Chondrocyte (in vitro differentiated cells): ENCODE results near the gene SPAG6. TPM values are rescaled to one million over a fixed set of nuclear protein-coding genes. Genes with fewer than 3 reads are reported as not detected.

Source experiments
- DNase-seq: peaks from one replicate; pipeline ENCODE4 v3.0.0; 2021; ENCODE audit warnings: mixed read lengths, low spot score
- H3K27ac Mint-ChIP-seq: one replicate; pipeline ENCODE4 v1.8.0; 2021; ENCODE audit warnings: mild to moderate bottlenecking, moderate library complexity, mixed read lengths; ENCODE audit not compliant: unreplicated experiment
- H3K27me3 Mint-ChIP-seq: 2 replicates; pipeline ENCODE4 v1.8.0; 2021; ENCODE audit warnings: low read depth, mixed read lengths
- H3K36me3 Mint-ChIP-seq: 2 replicates; pipeline ENCODE4 v1.8.0; 2021; ENCODE audit warnings: low read depth, mixed read lengths
- H3K4me1 Mint-ChIP-seq: 2 replicates; pipeline ENCODE4 v1.8.0; 2021; ENCODE audit warnings: low read depth, mild to moderate bottlenecking, mixed read lengths
- H3K4me3 Mint-ChIP-seq: one replicate; pipeline ENCODE4 v1.8.0; 2021; ENCODE audit warnings: mild to moderate bottlenecking, moderate library complexity, mixed read lengths; ENCODE audit not compliant: unreplicated experiment
- H3K9me3 Mint-ChIP-seq: 2 replicates; pipeline ENCODE4 v1.8.0; 2021; ENCODE audit warnings: low read depth, mixed read lengths
- total RNA-seq: library from RNA; stranded (reverse); gene quantifications from 3 replicates; pipeline ENCODE4 v1.2.1, GENCODE V29; 2021
- TF ChIP-seq, protein P1 (sequence below): fragments of 200-600 bp; sonication (generic); IDR thresholded peaks from 2 replicates; pipeline ENCODE4 v1.5.0; 2021; ENCODE audit warnings: antibody characterized with exemption, mild to moderate bottlenecking, moderate library complexity

Gene SPAG6
- total RNA-seq, 1 donor from 2014 or later = not detected

- H3K36me3 Mint-ChIP-seq = no peaks in the 10 kb centered on the region
Observed at GRCh38 chr10:22427890-22428571, 82.7 kb downstream of the SPAG6 start.

DNA sequence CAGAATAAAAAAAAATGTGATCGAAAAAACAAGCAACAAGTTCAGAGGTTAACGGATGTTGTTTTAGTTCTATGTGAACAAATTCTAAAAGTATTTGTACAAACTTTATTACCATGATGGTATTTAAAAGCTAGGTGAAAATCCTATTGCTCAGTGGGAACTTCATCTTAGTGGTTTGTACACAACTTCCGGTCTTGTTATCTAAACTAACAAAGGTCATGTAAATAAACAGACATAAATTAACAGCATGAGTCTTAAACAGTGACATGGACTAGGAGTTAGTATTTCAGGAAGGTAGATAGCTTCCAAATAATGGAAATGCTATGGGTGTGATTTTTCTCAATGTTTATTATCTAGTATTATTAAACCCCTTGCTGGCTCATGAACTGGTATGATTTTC lies 83.8 kb downstream of the SPAG6 start:
- Mint-ChIP-seq H3K4me1 (peaks cover 46% of the 10 kb centered on the region), H3K9me3 (no peaks in the 10 kb centered on the region), H3K27ac (peak overlapping the region; percentile 64), H3K27me3 (no peaks in the 10 kb centered on the region), H3K36me3 (no peaks in the 10 kb centered on the region), H3K4me3 (no peak overlapping the region)
- DNase-seq = no peak
- TF ChIP-seq, protein P1, sequence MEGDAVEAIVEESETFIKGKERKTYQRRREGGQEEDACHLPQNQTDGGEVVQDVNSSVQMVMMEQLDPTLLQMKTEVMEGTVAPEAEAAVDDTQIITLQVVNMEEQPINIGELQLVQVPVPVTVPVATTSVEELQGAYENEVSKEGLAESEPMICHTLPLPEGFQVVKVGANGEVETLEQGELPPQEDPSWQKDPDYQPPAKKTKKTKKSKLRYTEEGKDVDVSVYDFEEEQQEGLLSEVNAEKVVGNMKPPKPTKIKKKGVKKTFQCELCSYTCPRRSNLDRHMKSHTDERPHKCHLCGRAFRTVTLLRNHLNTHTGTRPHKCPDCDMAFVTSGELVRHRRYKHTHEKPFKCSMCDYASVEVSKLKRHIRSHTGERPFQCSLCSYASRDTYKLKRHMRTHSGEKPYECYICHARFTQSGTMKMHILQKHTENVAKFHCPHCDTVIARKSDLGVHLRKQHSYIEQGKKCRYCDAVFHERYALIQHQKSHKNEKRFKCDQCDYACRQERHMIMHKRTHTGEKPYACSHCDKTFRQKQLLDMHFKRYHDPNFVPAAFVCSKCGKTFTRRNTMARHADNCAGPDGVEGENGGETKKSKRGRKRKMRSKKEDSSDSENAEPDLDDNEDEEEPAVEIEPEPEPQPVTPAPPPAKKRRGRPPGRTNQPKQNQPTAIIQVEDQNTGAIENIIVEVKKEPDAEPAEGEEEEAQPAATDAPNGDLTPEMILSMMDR = no peak

More at GRCh38 chr10:22427890-22428571, 82.7 kb downstream of the SPAG6 start:
- H3K4me3 Mint-ChIP-seq = peak overlapping the region; percentile 19
- DNase-seq = no peak
- no peaks in the 10 kb centered on the region for H3K9me3 Mint-ChIP-seq
- no peak overlapping the region for H3K27ac Mint-ChIP-seq
- H3K4me1 Mint-ChIP-seq = peaks cover 36% of the 10 kb centered on the region
- TF ChIP-seq, protein P1 = no peak
- no peaks in the 10 kb centered on the region for H3K27me3 Mint-ChIP-seq

- Mint-ChIP-seq H3K9me3 (no peaks in the 10 kb centered on the region), H3K36me3 (no peaks in the 10 kb centered on the region), H3K4me1 (peaks cover 54% of the 10 kb centered on the region), H3K4me3 (no peak overlapping the region), H3K27me3 (no peaks in the 10 kb centered on the region), H3K27ac (no peak overlapping the region)
- TF ChIP-seq, protein P1 = no peak
- no peak for DNase-seq
Observed at GRCh38 chr10:22429981-22430421, 84.7 kb downstream of the SPAG6 start.

DNA sequence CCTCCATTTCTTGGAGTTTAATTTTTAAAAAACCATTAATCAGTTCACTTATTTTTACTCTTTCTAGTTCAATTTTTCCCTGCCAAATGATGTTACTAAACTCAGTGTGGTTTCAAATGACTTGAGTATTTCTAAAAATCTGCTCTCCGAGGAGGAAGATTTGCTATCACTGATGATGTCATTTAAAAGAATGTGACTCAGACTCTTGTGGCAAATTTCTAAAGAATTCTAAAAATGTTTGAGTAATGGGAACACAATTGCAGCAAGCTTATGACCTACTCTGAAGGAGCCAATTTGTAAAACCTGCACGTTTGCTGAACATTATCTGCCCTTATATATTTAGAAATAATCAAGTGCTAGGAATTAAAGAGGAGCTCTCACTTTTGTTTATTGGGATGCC lies 88.6 kb downstream of the SPAG6 start:
- Mint-ChIP-seq H3K4me3 (no peak overlapping the region), H3K9me3 (no peaks in the 10 kb centered on the region), H3K27ac (peak overlapping the region; percentile 92), H3K36me3 (no peaks in the 10 kb centered on the region), H3K4me1 (peaks cover 63% of the 10 kb centered on the region), H3K27me3 (no peaks in the 10 kb centered on the region)
- TF ChIP-seq, protein P1 = no peak
- DNase-seq = no peak

- no peaks in the 10 kb centered on the region for H3K36me3 Mint-ChIP-seq
- no peaks in the 10 kb centered on the region for H3K27me3 Mint-ChIP-seq
- H3K4me1 Mint-ChIP-seq = peaks cover 56% of the 10 kb centered on the region
- H3K9me3 Mint-ChIP-seq = no peaks in the 10 kb centered on the region
- H3K4me3 Mint-ChIP-seq = no peak overlapping the region
- no peak for DNase-seq
- H3K27ac Mint-ChIP-seq = peak overlapping the region; percentile 92
- TF ChIP-seq, protein P1 = no peak
Observed at GRCh38 chr10:22434521-22434920, 89.2 kb downstream of the SPAG6 start.
